Activated CD4-positive, alpha-beta T cell treated with anti-CD3 and anti-CD28 coated beads, Interleukin-2, amount 50 U/mL, for 1 hour (primary cell): ENCODE results near the gene HDDC3.

Source experiments
- DNase-seq: peaks from one replicate; pipeline ENCODE4 v3.0.0-alpha.2; 2020

HDDC3 gene, protein sequence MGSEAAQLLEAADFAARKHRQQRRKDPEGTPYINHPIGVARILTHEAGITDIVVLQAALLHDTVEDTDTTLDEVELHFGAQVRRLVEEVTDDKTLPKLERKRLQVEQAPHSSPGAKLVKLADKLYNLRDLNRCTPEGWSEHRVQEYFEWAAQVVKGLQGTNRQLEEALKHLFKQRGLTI

GRCh38 chr15:90931828-90932659, at the start of gene HDDC3:
TSS of gene HDDC3 (minus strand) at chr15:90932549. CDS start at chr15:90932540, 9 bp downstream.
- DNase-seq, result peak; percentile 88

- DNase-seq, result no peak
Measured at GRCh38 chr15:90982135-90982534, 49.8 kb upstream of the HDDC3 start.

GRCh38 chr15:90981681-90982080, 49.3 kb upstream of the HDDC3 start:
- DNase-seq, result no peak

DNA sequence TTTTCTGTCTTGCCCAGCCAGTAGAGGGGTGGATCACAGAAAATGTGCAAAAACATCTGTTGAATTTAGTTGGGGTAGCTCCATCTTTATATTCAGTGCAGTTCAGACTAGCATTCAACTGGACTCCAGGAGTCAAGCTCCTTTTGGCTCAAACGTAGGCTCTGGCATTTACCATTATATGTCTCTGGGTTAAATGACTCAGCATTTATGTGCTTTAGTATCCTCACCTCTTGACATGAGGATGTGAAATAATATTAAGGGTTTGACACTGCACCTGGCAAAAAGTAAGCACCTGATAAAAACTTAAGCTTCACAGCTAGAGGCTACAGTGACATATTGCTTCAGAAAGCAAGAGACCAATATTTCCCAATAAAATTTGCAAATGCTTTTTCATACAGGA, 47.2 kb upstream of the HDDC3 start:
- no peak for DNase-seq

GRCh38 chr15:90974216-90974615, 41.9 kb upstream of the HDDC3 start:
- DNase-seq, result no peak

DNA sequence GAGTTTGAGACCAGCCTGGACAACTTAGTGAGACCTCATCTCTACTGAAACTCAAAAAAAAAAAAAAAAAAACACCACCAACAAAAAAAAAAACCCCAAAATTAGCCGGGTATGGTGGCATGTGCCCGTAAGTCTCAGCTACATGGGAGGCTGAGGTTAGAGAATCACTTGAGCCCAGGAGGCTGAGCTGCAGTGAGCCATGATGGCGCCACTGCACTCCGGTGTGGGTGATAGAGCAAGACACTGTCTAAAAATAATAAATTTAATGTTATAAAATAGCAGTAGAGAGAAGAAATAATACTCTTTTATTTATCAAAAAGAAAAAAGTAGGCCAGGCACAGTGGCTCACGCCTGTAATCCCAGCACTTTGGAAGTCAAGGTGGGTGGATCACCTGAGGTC, 39.8 kb upstream of the HDDC3 start:
- DNase-seq, result no peak

GRCh38 chr15:90970274-90970673, 37.9 kb upstream of the HDDC3 start:
- DNase-seq, result no peak

DNA sequence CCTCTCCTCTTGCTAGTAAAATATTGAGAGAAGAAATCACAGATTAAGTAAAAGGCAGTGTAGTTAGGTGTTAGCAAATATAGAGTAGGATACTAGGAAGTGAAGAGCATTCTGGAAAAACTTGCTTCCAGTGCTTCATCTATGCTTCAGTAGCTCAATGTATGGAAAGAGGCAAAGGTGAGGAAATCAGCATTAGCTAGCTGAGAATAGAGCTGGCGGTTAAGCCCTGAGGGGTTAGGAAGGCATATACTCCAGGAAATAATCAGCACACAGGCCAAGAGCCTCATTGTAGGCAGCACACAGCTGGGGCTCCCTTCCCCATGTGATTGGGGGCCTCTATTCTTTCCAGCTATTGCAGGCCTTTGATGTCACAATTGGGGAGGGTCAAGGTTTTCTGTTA, 36.1 kb upstream of the HDDC3 start:
- DNase-seq, result no peak

DNA sequence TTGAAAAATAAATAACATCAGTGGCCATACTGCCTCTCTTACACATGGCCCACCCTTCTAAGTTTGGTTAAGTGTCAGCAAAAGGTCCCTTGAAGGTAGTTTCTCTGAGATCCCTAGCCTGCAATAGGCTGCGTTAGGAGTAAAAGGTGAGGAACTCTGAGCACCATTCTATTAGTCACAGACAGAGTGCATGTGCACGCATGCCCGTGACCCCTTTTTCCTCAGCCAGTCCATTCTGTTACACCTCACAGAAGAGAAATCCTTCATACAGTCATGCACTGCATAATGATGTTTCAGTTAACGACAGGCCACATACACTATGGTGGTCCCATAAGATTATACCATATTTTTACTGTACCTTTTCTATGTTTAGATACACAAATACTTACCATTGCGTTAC, 34.9 kb upstream of the HDDC3 start:
- no peak for DNase-seq

DNA sequence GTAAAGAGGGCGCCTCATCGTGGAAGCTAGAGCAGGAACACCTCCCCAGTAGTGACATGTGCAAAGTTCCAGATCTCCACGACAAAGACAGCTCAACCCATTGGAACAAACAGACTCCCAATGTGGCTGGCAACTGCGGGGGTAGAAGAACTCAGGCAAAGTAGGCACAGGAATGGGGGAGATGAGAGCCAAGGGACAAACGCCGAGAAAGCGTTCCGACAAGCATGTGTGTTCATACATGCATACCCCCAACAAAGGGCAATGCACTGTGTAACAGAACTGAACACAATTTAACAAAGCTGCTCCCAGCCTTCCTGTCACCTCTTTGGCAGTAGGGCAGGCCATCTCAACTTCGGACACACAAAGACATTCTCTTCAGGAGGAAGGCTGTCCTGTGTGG, 33.9 kb upstream of the HDDC3 start:
- DNase-seq, result no peak

GRCh38 chr15:90962021-90962420, 29.7 kb upstream of the HDDC3 start:
- no peak for DNase-seq

- no peak for DNase-seq
Measured at GRCh38 chr15:90960298-90961091, 28.1 kb upstream of the HDDC3 start.

- no peak for DNase-seq
Measured at GRCh38 chr15:90959894-90960293, 27.5 kb upstream of the HDDC3 start.

- DNase-seq, result no peak
Measured at GRCh38 chr15:90959028-90959595, 26.8 kb upstream of the HDDC3 start.

DNA sequence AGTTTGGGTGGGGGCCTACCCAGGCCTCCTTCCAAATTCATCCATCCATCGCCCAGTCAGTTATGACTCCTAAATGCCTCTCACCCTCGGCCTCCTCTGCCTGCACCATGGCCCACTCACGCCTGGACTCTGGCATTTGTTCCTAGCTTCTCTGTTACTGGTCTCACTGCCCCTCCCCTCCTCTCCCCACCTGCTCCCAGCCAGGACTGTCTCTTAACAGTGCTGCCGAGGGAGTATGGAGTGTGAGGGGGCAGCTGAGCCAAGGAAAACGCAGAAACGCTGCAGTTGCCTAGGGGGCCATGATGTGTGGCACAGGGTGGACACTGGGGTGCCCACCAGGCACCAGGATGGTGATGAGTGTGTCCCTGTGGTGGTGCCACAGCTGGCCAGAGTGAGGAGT, 25.4 kb upstream of the HDDC3 start:
- no peak for DNase-seq

- no peak for DNase-seq
Measured at GRCh38 chr15:90957031-90957790, 24.9 kb upstream of the HDDC3 start.

DNA sequence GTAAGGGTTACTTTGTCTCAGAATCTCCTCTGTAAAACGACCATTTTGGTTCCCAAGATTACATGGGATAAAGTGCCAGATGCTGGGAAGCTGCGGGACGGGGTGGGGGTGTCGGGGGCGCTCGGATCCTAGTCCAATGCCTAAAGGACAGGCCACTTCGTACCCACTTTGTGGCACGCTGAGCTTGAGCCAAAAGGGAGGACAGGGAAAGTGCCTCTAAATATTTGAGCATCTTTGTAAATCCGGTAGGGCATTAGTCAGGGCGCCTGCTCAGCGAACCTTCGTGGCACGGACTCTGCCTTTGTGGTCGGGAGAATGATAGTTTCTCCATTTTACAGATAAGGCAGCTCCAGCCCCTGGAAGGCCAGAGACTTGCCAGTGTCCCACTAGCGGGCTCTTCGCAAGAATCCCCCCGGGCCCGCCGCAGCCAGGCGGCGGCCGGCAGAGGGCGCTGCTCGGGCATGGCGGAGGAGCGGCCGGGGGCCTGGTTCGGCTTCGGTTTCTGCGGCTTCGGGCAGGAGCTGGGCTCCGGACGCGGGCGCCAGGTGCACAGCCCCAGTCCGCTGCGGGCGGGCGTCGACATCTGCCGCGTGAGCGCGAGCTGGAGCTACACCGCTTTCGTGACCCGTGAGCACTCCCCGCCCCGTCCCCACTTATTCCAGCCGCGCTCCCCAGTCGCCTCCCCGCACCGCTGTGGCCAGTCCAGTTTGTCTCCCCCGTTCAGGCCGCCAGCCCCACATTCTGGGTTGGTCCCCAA, 24.1 kb upstream of the HDDC3 start:
- peak; percentile 63 for DNase-seq

DNA sequence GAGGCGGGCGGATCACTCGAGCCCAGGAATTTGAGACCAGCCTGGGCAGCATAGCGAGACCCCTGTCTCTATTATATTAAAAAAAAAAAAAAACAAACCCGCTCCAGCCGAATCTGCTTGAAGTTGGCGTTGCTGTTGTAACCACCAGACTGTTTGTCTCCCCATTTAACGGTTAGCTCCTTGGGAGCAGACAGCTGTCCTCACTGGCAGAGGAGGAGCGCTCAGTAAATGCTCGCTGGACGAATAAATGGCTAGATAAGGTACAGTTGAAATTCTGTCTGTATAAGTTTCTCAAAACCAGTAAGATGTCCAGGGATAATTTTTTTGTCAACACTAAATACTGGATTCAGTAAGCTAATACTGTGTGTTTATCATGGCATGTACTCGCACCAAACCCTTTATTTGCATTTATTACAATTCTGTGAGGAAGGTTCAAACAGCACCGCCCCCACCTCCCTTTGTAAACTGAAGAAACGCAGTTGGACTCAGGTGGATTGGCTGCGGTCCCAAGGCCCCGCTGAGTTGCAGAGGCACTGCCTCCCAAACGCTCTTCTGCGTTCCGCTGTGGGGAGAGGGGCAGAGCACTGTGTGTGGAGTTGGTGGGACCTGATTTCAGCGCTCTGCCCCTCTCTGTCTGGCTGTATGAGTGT, 23.4 kb upstream of the HDDC3 start:
- no peak for DNase-seq

- peak; percentile 79 for DNase-seq
Measured at GRCh38 chr15:90954712-90955623, 22.6 kb upstream of the HDDC3 start, which contains the start of gene RCCD1. TSS of gene RCCD1 (plus strand) at chr15:90954884. CDS start at chr15:90956735, 1,851 bp downstream.
